ENCODE data around the gene COX6A1. TPM values are rescaled to one million over a fixed set of nuclear protein-coding genes. Genes with fewer than 3 reads are reported as not detected.

Gene COX6A1
- total RNA-seq, 1 experiment from 2014 or later: 423 TPM

- Histone ChIP-seq H3K27me3 (no peaks in the 10 kb centered on the region), H3K4me3 (peak overlapping the region; percentile 92), H3K9me3 (replicated peaks) (no peaks in the 10 kb centered on the region), H3K36me3 (peaks cover 40% of the 10 kb centered on the region), H3K4me1 (no peaks in the 10 kb centered on the region), H3K27ac (peak overlapping the region; percentile 60)
- DNase-seq: peak; percentile 38 to 55
Measured at GRCh38 chr12:120468325-120468820, 30.5 kb downstream of the COX6A1 start.

GRCh38 chr12:120468821-120469449 is 31.0 kb downstream of the COX6A1 start:
- DNase-seq: no peak
- no peaks in the 10 kb centered on the region for H3K27me3 ChIP-seq
- H3K36me3 ChIP-seq: peaks cover 35% of the 10 kb centered on the region
- no peaks in the 10 kb centered on the region for H3K9me3 ChIP-seq (replicated peaks)
- H3K4me3 ChIP-seq: peak overlapping the region; percentile 92
- H3K27ac ChIP-seq: peak overlapping the region; percentile 60
- no peaks in the 10 kb centered on the region for H3K4me1 ChIP-seq

GRCh38 chr12:120469450-120470149 is 31.7 kb downstream of the COX6A1 start, which contains the start of gene SRSF9:
SRSF9 (minus strand) TSS chr12:120469748; CDS start chr12:120469609, 139 bp downstream.
- H3K4me3 ChIP-seq: peak within 1 kb of the TSS; percentile 92
- DNase-seq: peak; percentile 95 to 97
- H3K27ac ChIP-seq: peak within 1 kb of the TSS; percentile 60
- no peaks in the 10 kb centered on the region for H3K27me3 ChIP-seq
- H3K4me1 ChIP-seq: no peaks in the 10 kb centered on the region
- no peaks in the 10 kb centered on the region for H3K9me3 ChIP-seq (replicated peaks)
- peaks cover 28% of the 10 kb centered on the region for H3K36me3 ChIP-seq

- Histone ChIP-seq H3K27me3 (no peaks in the 10 kb centered on the region), H3K27ac (no peak overlapping the region)
Measured at GRCh38 chr12:120470150-120470784, 32.4 kb downstream of the COX6A1 start.

GRCh38 chr12:120472521-120472920 is 34.6 kb downstream of the COX6A1 start:
- H3K27me3 ChIP-seq: no peaks in the 10 kb centered on the region
- H3K27ac ChIP-seq: no peak overlapping the region
- H3K4me3 ChIP-seq: no peak overlapping the region
- peaks cover under 1% of the 10 kb centered on the region for H3K36me3 ChIP-seq
- no peaks in the 10 kb centered on the region for H3K9me3 ChIP-seq (replicated peaks)
- no peak for DNase-seq
- H3K4me1 ChIP-seq: no peaks in the 10 kb centered on the region

More at GRCh38 chr12:120470150-120470784, 32.4 kb downstream of the COX6A1 start:
- peaks cover 21% of the 10 kb centered on the region for H3K36me3 ChIP-seq
- no peaks in the 10 kb centered on the region for H3K9me3 ChIP-seq (replicated peaks)
- DNase-seq: no peak
- H3K4me3 ChIP-seq: peak overlapping the region; percentile 92
- H3K4me1 ChIP-seq: no peaks in the 10 kb centered on the region

GRCh38 chr12:120473807-120474615 is 36.1 kb downstream of the COX6A1 start:
- no peak for DNase-seq
- H3K27ac ChIP-seq: no peak overlapping the region

GRCh38 chr12:120474616-120474960 is 36.7 kb downstream of the COX6A1 start:
- Histone ChIP-seq H3K27ac (no peak overlapping the region), H3K36me3 (no peaks in the 10 kb centered on the region), H3K4me3 (no peak overlapping the region), H3K4me1 (no peaks in the 10 kb centered on the region), H3K9me3 (replicated peaks) (no peaks in the 10 kb centered on the region), H3K27me3 (no peaks in the 10 kb centered on the region)
- DNase-seq: no peak

More at GRCh38 chr12:120473807-120474615, 36.1 kb downstream of the COX6A1 start:
- Histone ChIP-seq H3K4me3 (no peak overlapping the region), H3K4me1 (no peaks in the 10 kb centered on the region), H3K9me3 (replicated peaks) (no peaks in the 10 kb centered on the region), H3K27me3 (no peaks in the 10 kb centered on the region), H3K36me3 (no peaks in the 10 kb centered on the region)

GRCh38 chr12:120475643-120476042 is 37.7 kb downstream of the COX6A1 start:
- H3K27me3 ChIP-seq: no peaks in the 10 kb centered on the region

GRCh38 chr12:120479458-120479857 is 41.5 kb downstream of the COX6A1 start:
- H3K36me3 ChIP-seq: no peaks in the 10 kb centered on the region
- H3K4me1 ChIP-seq: no peaks in the 10 kb centered on the region
- H3K27ac ChIP-seq: no peak overlapping the region
- no peak overlapping the region for H3K4me3 ChIP-seq
- no peaks in the 10 kb centered on the region for H3K9me3 ChIP-seq (replicated peaks)
- DNase-seq: no peak
- H3K27me3 ChIP-seq: no peaks in the 10 kb centered on the region

More at GRCh38 chr12:120475643-120476042, 37.7 kb downstream of the COX6A1 start:
- Histone ChIP-seq H3K9me3 (replicated peaks) (no peaks in the 10 kb centered on the region), H3K4me3 (no peak overlapping the region), H3K4me1 (no peaks in the 10 kb centered on the region), H3K36me3 (no peaks in the 10 kb centered on the region), H3K27ac (no peak overlapping the region)
- DNase-seq: no peak

GRCh38 chr12:120480211-120480610 is 42.3 kb downstream of the COX6A1 start:
- no peaks in the 10 kb centered on the region for H3K36me3 ChIP-seq
- DNase-seq: no peak
- no peak overlapping the region for H3K27ac ChIP-seq
- H3K4me1 ChIP-seq: no peaks in the 10 kb centered on the region
- H3K27me3 ChIP-seq: no peaks in the 10 kb centered on the region
- no peaks in the 10 kb centered on the region for H3K9me3 ChIP-seq (replicated peaks)
- H3K4me3 ChIP-seq: no peak overlapping the region

- Histone ChIP-seq H3K9me3 (replicated peaks) (no peaks in the 10 kb centered on the region), H3K4me3 (no peak overlapping the region), H3K27me3 (no peaks in the 10 kb centered on the region), H3K27ac (no peak overlapping the region), H3K4me1 (no peaks in the 10 kb centered on the region), H3K36me3 (no peaks in the 10 kb centered on the region)
- DNase-seq: no peak
Measured at GRCh38 chr12:120481022-120481767, 43.3 kb downstream of the COX6A1 start.

GRCh38 chr12:120483621-120484020 is 45.7 kb downstream of the COX6A1 start:
- Histone ChIP-seq H3K27me3 (no peaks in the 10 kb centered on the region), H3K27ac (no peak overlapping the region), H3K4me3 (no peak overlapping the region), H3K36me3 (no peaks in the 10 kb centered on the region), H3K4me1 (no peaks in the 10 kb centered on the region), H3K9me3 (replicated peaks) (no peaks in the 10 kb centered on the region)
- DNase-seq: no peak

GRCh38 chr12:120485961-120486881 is 48.3 kb downstream of the COX6A1 start:
- no peak for DNase-seq

More at GRCh38 chr12:120485961-120486881, 48.3 kb downstream of the COX6A1 start:
- Histone ChIP-seq H3K4me3 (no peak overlapping the region), H3K27me3 (no peaks in the 10 kb centered on the region), H3K9me3 (replicated peaks) (no peaks in the 10 kb centered on the region), H3K36me3 (no peaks in the 10 kb centered on the region), H3K4me1 (no peaks in the 10 kb centered on the region), H3K27ac (no peak overlapping the region)
